B cell (primary cell): ENCODE results near the gene RSL1D1. TPM values are rescaled to one million over a fixed set of nuclear protein-coding genes. Genes with fewer than 3 reads are reported as not detected.

Experiments used
- ATAC-seq: fragments of 200-7000 bp; cut with Tn5 transposase; one replicate; pipeline ENCODE4 v1.10.0; 2021; ENCODE audit warnings: low read depth, mild to moderate bottlenecking, moderate number of reproducible peaks, moderate library complexity
- CTCF ChIA-PET: fragments of 350-600 bp; sonication (Branson Sonifier 250); formaldehyde crosslinking; loops from one replicate; lab custom pipeline; 2021; ENCODE audit warnings: antibody characterized with exemption, inconsistent platforms; lab: Charles Lee
- POLR2A ChIA-PET: fragments of 350-600 bp; sonication (Branson Sonifier 250); formaldehyde crosslinking; loops from one replicate; lab custom pipeline; 2021; ENCODE audit warnings: antibody characterized with exemption; lab: Charles Lee
- DNase-seq: peaks from one replicate; pipeline ENCODE4 v3.0.0; 2013
- H2AFZ ChIP-seq: 2 replicates; pipeline ENCODE4 v1.6.1; 2012; ENCODE audit warnings: mild to moderate bottlenecking, low read depth, low read length; ENCODE audit not compliant: insufficient read depth, poor library complexity, severe bottlenecking
- H3K27ac ChIP-seq, 2 donors: 1 replicate in 1 of 2; 2 replicates in 1 of 2; pipeline ENCODE4 v1.5.1; 2012 to 2013; ENCODE audit warnings: low read length in 2 of 2, mild to moderate bottlenecking in 2 of 2, moderate library complexity in 1 of 2
- H3K27me3 ChIP-seq, 4 experiments: fragments of 200-600 bp in 1 of 4; sonication (generic) in 1 of 4; replicated peaks in 1 of 4; 1 replicate in 2 of 4; 2 replicates in 2 of 4; pipeline versions ENCODE4 v1.6.1 to v1.7.0; 2013 to 2016; ENCODE audit warnings: low read length in 3 of 4, mild to moderate bottlenecking in 2 of 4, mixed read lengths in 1 of 4, moderate library complexity in 1 of 4; ENCODE audit not compliant: insufficient read depth in 4 of 4, control insufficient read depth in 3 of 4; ENCODE audit errors: control extremely low read depth in 1 of 4
- H3K36me3 ChIP-seq, 2 experiments: replicated peaks in 1 of 2; 1 replicate in 1 of 2; 2 replicates in 1 of 2; pipeline versions ENCODE4 v1.6.1 to v1.7.1; 2013; ENCODE audit warnings: low read length in 1 of 2; ENCODE audit not compliant: insufficient read depth in 2 of 2, control insufficient read depth in 1 of 2; ENCODE audit errors: control extremely low read depth in 1 of 2, extremely low read depth in 1 of 2
- H3K4me1 ChIP-seq, 2 donors: fragments of 200-600 bp in 1 of 2; sonication (generic) in 1 of 2; 1 replicate in 1 of 2; 2 replicates in 1 of 2; pipeline versions ENCODE4 v1.5.1 to v1.6.1; 2013 to 2017; ENCODE audit warnings: low read length in 2 of 2; ENCODE audit not compliant: control insufficient read depth in 2 of 2, insufficient read depth in 2 of 2
- H3K4me2 ChIP-seq: replicated peaks from 2 replicates; pipeline ENCODE3; 2012; ENCODE audit warnings: mild to moderate bottlenecking, low read depth, low read length; ENCODE audit not compliant: poor library complexity, severe bottlenecking
- H3K4me3 ChIP-seq, 5 experiments: fragments of 200-600 bp in 1 of 5; sonication (generic) in 1 of 5; 1 replicate in 3 of 5; 2 replicates in 2 of 5; pipeline versions ENCODE4 v1.5.1 to v1.7.0; 2011 to 2016; ENCODE audit warnings: low read length in 4 of 5, mild to moderate bottlenecking in 4 of 5, low read depth in 2 of 5, control low read depth in 1 of 5, moderate library complexity in 1 of 5; ENCODE audit not compliant: insufficient read depth in 1 of 5; ENCODE audit errors: control extremely low read depth in 1 of 5, extremely low read depth in 1 of 5
- H3K79me2 ChIP-seq: fragments of 200-600 bp; sonication (generic); one replicate; pipeline ENCODE4 v1.6.0; 2016; ENCODE audit warnings: low read length; ENCODE audit not compliant: control insufficient read depth, insufficient read depth
- H3K9ac ChIP-seq: fragments of 200-600 bp; sonication (generic); 2 replicates; pipeline ENCODE4 v1.6.1; 2017; ENCODE audit warnings: mild to moderate bottlenecking, low read length, moderate library complexity
- H3K9me3 ChIP-seq, 3 donors: one replicate each; pipeline versions ENCODE4 v1.6.1 to v1.7.1; 2013; ENCODE audit warnings: low read length in 2 of 3; ENCODE audit not compliant: control insufficient read depth in 2 of 3, insufficient read depth in 1 of 3; ENCODE audit errors: control extremely low read depth in 1 of 3
- H4K20me1 ChIP-seq: 2 replicates; pipeline ENCODE4 v1.6.0; 2012; ENCODE audit warnings: mild to moderate bottlenecking, low read length; ENCODE audit not compliant: insufficient read depth, control insufficient read depth, poor library complexity, severe bottlenecking
- H3K27ac Mint-ChIP-seq: one replicate; pipeline ENCODE4 v1.8.0; 2021; ENCODE audit warnings: mixed read lengths
- H3K27me3 Mint-ChIP-seq: one replicate; pipeline ENCODE4 v1.8.0; 2021; ENCODE audit warnings: mixed read lengths
- H3K4me1 Mint-ChIP-seq: one replicate; pipeline ENCODE4 v1.8.0; 2021; ENCODE audit warnings: mixed read lengths
- H3K4me3 Mint-ChIP-seq: one replicate; pipeline ENCODE4 v1.8.0; 2021; ENCODE audit warnings: mixed read lengths
- H3K9me3 Mint-ChIP-seq: one replicate; pipeline ENCODE4 v1.8.0; 2022; ENCODE audit warnings: mixed read lengths; ENCODE audit not compliant: insufficient read depth
- EZH2 ChIP-seq: IDR thresholded peaks from 2 replicates; pipeline ENCODE4 v1.6.1; 2012; ENCODE audit warnings: borderline replicate concordance, low read depth, mild to moderate bottlenecking, moderate library complexity, low read length; ENCODE audit not compliant: insufficient read depth, poor library complexity, severe bottlenecking
- WGBS: methylation state at CpG from one replicate; pipeline ENCODE4 v1.1.5; 2013; ENCODE audit warnings: missing lambda C conversion rate; ENCODE audit not compliant: insufficient coverage; 5-methylcytosine and 5-hydroxymethylcytosine counted together
- intact Hi-C: fragments of 100-400 bp; cut with micrococcal nuclease; formaldehyde crosslinking; loops from one replicate; pipeline ENCODE4 v1.10.0; 2022
- polyA plus RNA-seq: library from polyadenylated mRNA; depleted of rRNA; stranded (reverse); fragments of >200 nt; gene quantifications from 2 replicates; pipeline ENCODE4 v1.2.3, GENCODE V29; 2012
- total RNA-seq, 2 donors: library from RNA; stranded (reverse); fragments of 120-200 nt in 1 of 2; gene quantifications; 1 replicate in 1 of 2; 2 replicates in 1 of 2; pipeline versions ENCODE4 v1.2.3 to v1.2.4, GENCODE V29; 2013 to 2022
- TF ChIP-seq, protein P1 (sequence below): fragments of 200-600 bp; IDR thresholded peaks from one replicate; pipeline ENCODE4 v1.8.0; 2022; ENCODE audit warnings: antibody characterized with exemption, mild to moderate bottlenecking

The RSL1D1 gene
- total and polyA plus RNA-seq, 2 donors (not counting 1 experiment from before 2014, with no cell fraction given): 21.1 to 167 TPM

DNA sequence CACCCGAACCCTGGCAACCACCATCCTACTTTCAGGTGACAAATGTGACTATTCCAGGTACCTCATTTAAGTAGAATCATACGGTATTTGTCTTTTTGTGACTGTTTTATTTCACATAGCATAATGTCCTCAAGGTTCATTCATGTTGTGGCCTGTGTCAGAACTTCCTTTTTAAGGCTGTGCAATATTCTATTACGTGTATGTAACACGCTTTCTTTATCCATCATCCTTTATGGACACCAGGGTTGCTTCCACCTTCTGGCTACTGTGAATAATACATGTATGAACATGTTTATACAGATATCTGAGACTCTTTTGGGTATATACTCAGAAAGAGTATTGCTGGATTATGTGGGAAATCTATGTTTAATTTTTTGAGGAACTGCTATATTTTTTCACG is 28.7 kb upstream of the RSL1D1 start:
- DNase-seq (no peak), ATAC-seq (no peak)
- TF ChIP-seq, protein P1, sequence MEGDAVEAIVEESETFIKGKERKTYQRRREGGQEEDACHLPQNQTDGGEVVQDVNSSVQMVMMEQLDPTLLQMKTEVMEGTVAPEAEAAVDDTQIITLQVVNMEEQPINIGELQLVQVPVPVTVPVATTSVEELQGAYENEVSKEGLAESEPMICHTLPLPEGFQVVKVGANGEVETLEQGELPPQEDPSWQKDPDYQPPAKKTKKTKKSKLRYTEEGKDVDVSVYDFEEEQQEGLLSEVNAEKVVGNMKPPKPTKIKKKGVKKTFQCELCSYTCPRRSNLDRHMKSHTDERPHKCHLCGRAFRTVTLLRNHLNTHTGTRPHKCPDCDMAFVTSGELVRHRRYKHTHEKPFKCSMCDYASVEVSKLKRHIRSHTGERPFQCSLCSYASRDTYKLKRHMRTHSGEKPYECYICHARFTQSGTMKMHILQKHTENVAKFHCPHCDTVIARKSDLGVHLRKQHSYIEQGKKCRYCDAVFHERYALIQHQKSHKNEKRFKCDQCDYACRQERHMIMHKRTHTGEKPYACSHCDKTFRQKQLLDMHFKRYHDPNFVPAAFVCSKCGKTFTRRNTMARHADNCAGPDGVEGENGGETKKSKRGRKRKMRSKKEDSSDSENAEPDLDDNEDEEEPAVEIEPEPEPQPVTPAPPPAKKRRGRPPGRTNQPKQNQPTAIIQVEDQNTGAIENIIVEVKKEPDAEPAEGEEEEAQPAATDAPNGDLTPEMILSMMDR: no peak
- no peak for TF ChIP-seq EZH2
- Histone ChIP-seq H3K4me1 (no peaks in the 10 kb centered on the region), H3K79me2 (peaks cover 11% of the 10 kb centered on the region), H3K9me3 (no peaks in the 10 kb centered on the region), H3K4me3 (no peak overlapping the region), H4K20me1 (no peaks in the 10 kb centered on the region), H3K27me3 (no peaks in the 10 kb centered on the region), H3K36me3 (peaks cover 11 to 69% of the 10 kb centered on the region in 2 experiments), H3K27ac (no peak overlapping the region), H2AFZ (no peak overlapping the region), H3K9ac (no peak overlapping the region), H3K4me2 (no peak overlapping the region)
- Mint-ChIP-seq H3K9me3 (no peaks in the 10 kb centered on the region), H3K27ac (no peak overlapping the region), H3K27me3 (no peaks in the 10 kb centered on the region), H3K4me1 (no peaks in the 10 kb centered on the region), H3K4me3 (no peak overlapping the region)
- WGBS: 90% methylated on average over 2 of the region's 5 CpGs
- ChIA-PET POLR2A (no interaction called here), CTCF (no interaction called here)
- intact Hi-C loops: no loop called here

DNA sequence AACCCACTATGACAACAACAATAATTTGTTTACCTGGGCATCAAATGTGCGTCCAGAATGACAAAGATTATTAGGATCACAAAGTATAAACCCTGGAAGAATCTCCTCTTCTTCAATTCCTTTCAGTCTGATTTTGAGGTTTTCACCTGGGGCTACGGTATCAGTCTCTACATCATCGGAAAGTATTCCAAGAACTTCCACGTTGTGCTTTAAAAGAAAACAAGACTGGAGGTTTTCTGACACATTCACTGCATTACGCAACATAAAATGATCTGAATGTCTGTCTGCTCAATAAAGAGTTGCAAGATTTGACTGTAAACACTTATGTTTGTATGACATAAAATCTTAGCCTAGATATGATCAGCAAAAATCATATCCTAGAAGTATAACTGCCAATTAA is 26.0 kb upstream of the RSL1D1 start:
- H3K4me2 ChIP-seq: no peak overlapping the region
- TF ChIP-seq, protein P1: no peak
- TF ChIP-seq EZH2: no peak
- POLR2A ChIA-PET: interaction anchor here (0.6 kb wide), 1 partner anchor 159 kb away, joined by 3 read pairs; no protein-coding TSS in a partner anchor
- H3K27me3 Mint-ChIP-seq: no peaks in the 10 kb centered on the region
- H3K27ac Mint-ChIP-seq: no peak overlapping the region
- peaks cover 10 to 69% of the 10 kb centered on the region in 2 experiments for H3K36me3 ChIP-seq
- H3K4me1 ChIP-seq: no peaks in the 10 kb centered on the region
- H3K27me3 ChIP-seq: no peaks in the 10 kb centered on the region
- no peak overlapping the region for H3K4me3 ChIP-seq
- no peaks in the 10 kb centered on the region for H3K9me3 Mint-ChIP-seq
- H3K9ac ChIP-seq: no peak overlapping the region
- H3K4me1 Mint-ChIP-seq: no peaks in the 10 kb centered on the region
- no peaks in the 10 kb centered on the region for H4K20me1 ChIP-seq
- H3K27ac ChIP-seq: no peak overlapping the region
- no peak for DNase-seq
- H3K9me3 ChIP-seq: no peaks in the 10 kb centered on the region
- intact Hi-C loops: no loop called here
- ATAC-seq: no peak
- no peak overlapping the region for H2AFZ ChIP-seq
- H3K4me3 Mint-ChIP-seq: no peak overlapping the region
- WGBS: 96% methylated on average over 4 of the region's 5 CpGs
- peaks cover 7% of the 10 kb centered on the region for H3K79me2 ChIP-seq
- CTCF ChIA-PET: interaction anchor here (1.7 kb wide), 1 partner anchor 191 kb away, joined by 5 read pairs; no protein-coding TSS in a partner anchor
